Astrocyte (in vitro differentiated cells and primary cell): ENCODE measurements around the gene FOXC2. TPM values are rescaled to one million over a fixed set of nuclear protein-coding genes. Genes with fewer than 3 reads are reported as not detected.

Experiments
- DNase-seq: peaks from one replicate; pipeline ENCODE4 v3.0.0-alpha.2; 2010; ENCODE audit warnings: low read depth
- FAIRE-seq: peaks from 2 replicates; lab custom pipeline; 2011; peaks lifted over from hg19 to GRCh38; lab: Jason Lieb, UNC
- H2AFZ ChIP-seq: 2 replicates; pipeline ENCODE4 v1.6.0; 2012; ENCODE audit warnings: low read depth, low read length, inconsistent platforms
- H3K27ac ChIP-seq: 2 replicates; pipeline ENCODE4 v1.5.1; 2011; ENCODE audit warnings: low read depth, low read length, inconsistent platforms
- H3K27me3 ChIP-seq: 2 replicates; pipeline ENCODE4 v1.6.0; 2011; ENCODE audit warnings: low read length, inconsistent platforms; ENCODE audit not compliant: insufficient read depth
- H3K36me3 ChIP-seq: 2 replicates; pipeline ENCODE4 v1.5.1; 2011; ENCODE audit warnings: low read length, inconsistent platforms; ENCODE audit not compliant: insufficient read depth
- H3K4me1 ChIP-seq: 2 replicates; pipeline ENCODE4 v1.5.1; 2011; ENCODE audit warnings: low read length, inconsistent platforms; ENCODE audit not compliant: insufficient read depth
- H3K4me2 ChIP-seq: 2 replicates; pipeline ENCODE4 v1.6.0; 2012; ENCODE audit warnings: low read length, inconsistent platforms
- H3K4me3 ChIP-seq: 2 replicates; pipeline ENCODE4 v1.5.1; 2011; ENCODE audit warnings: low read depth, mild to moderate bottlenecking, low read length, inconsistent platforms; ENCODE audit not compliant: insufficient read depth
- H3K79me2 ChIP-seq: 2 replicates; pipeline ENCODE4 v1.6.0; 2012; ENCODE audit warnings: mild to moderate bottlenecking, low read length, inconsistent platforms; ENCODE audit not compliant: insufficient read depth
- H3K9ac ChIP-seq: 2 replicates; pipeline ENCODE4 v1.6.0; 2012; ENCODE audit warnings: mild to moderate bottlenecking, low read length, inconsistent platforms
- H3K9me3 ChIP-seq: 2 replicates; pipeline ENCODE4 v1.5.1; 2012; ENCODE audit warnings: low read depth, mild to moderate bottlenecking, low read length, inconsistent platforms; ENCODE audit not compliant: insufficient read depth
- H4K20me1 ChIP-seq: 2 replicates; pipeline ENCODE4 v1.6.0; 2012; ENCODE audit warnings: low read length, inconsistent platforms; ENCODE audit not compliant: insufficient read depth
- H3K27ac Mint-ChIP-seq: one replicate; pipeline ENCODE4 v1.8.0; 2021; ENCODE audit warnings: mild to moderate bottlenecking, mixed read lengths; ENCODE audit not compliant: unreplicated experiment
- H3K27me3 Mint-ChIP-seq: one replicate; pipeline ENCODE4 v1.8.0; 2021; ENCODE audit warnings: low read depth, mixed read lengths; ENCODE audit not compliant: unreplicated experiment
- H3K36me3 Mint-ChIP-seq: one replicate; pipeline ENCODE4 v1.8.0; 2021; ENCODE audit warnings: low read depth, mixed read lengths; ENCODE audit not compliant: unreplicated experiment
- H3K4me1 Mint-ChIP-seq: one replicate; pipeline ENCODE4 v1.8.0; 2021; ENCODE audit warnings: low read depth, mixed read lengths; ENCODE audit not compliant: unreplicated experiment
- H3K4me3 Mint-ChIP-seq: one replicate; pipeline ENCODE4 v1.8.0; 2021; ENCODE audit warnings: mild to moderate bottlenecking, moderate library complexity, mixed read lengths; ENCODE audit not compliant: unreplicated experiment
- H3K9me3 Mint-ChIP-seq: one replicate; pipeline ENCODE4 v1.8.0; 2021; ENCODE audit warnings: mild to moderate bottlenecking, mixed read lengths; ENCODE audit not compliant: unreplicated experiment
- EZH2 ChIP-seq: IDR thresholded peaks from 2 replicates; pipeline ENCODE4 v1.6.1; 2012; ENCODE audit warnings: mild to moderate bottlenecking, low read length, inconsistent platforms; ENCODE audit not compliant: insufficient read depth
- total RNA-seq: library from RNA; stranded (reverse); gene quantifications from 2 replicates; pipeline ENCODE4 v1.2.1, GENCODE V29; 2021
- TF ChIP-seq, protein P1 (sequence below): IDR thresholded peaks from 2 replicates; pipeline ENCODE4 v1.5.1; 2011; ENCODE audit warnings: low read depth, mild to moderate bottlenecking, inconsistent platforms, low read length, moderate library complexity; ENCODE audit not compliant: insufficient read depth

FOXC2 gene
- total RNA-seq, 1 donor from 2014 or later: 15.8 TPM

DNA sequence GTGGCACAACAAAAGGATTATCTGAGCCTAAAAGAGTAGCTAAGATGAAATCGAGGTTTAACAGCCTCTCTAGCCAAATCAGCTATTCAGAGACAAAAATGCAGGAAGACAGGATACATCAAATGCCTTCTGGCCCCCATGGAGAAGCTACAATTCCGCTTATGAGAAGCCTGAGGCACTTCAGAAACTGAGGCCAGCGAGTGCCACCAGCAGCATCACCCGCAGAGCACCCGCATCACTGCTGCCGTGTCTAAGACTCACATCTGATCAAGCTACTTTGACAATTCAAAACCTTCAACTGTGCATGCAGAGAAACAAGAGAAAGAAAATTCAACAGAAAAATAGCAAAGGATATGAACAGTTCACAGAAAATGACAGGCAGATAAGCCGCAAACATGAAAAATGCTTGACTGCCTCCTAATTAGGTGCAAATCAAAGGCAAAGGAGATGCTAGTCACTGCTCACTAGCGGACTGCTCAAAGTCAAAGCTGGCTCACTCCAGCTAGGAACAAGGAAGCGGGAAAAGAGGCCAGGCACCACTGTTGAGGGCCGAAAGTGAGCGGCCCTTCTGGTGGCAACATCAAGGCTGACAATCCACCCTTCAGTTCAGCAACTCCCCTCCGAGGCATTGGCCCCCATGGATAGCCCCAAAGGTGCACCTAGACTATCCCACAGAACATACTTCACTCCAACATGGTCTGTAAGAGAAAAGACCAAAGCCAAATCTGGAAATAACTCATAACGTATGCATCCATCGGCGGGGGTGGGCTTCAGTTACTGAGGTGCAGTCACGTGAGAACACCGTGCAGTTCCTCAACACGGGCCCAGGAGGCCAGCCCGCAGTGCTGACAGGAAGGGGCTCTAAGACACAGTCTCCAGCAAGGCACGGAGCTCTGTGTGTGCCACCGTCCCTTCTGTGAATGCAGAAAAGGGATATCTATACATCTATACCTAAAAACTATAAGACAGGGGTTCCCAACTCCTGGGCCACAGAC is 23.6 kb upstream of the FOXC2 start:
- FAIRE-seq: no peak
- no peak overlapping the region for H3K4me3 Mint-ChIP-seq
- Histone ChIP-seq H3K4me3 (no peak overlapping the region), H3K36me3 (peaks cover 29% of the 10 kb centered on the region), H3K4me1 (no peaks in the 10 kb centered on the region), H3K79me2 (peaks cover 2% of the 10 kb centered on the region), H3K9me3 (no peaks in the 10 kb centered on the region), H3K27ac (no peak overlapping the region), H3K27me3 (no peaks in the 10 kb centered on the region), H3K9ac (no peak overlapping the region), H4K20me1 (peaks cover 23% of the 10 kb centered on the region), H3K4me2 (no peak overlapping the region), H2AFZ (no peak overlapping the region)
- no peaks in the 10 kb centered on the region for H3K4me1 Mint-ChIP-seq
- no peak for DNase-seq
- no peaks in the 10 kb centered on the region for H3K9me3 Mint-ChIP-seq
- no peak for TF ChIP-seq EZH2
- TF ChIP-seq, protein P1, sequence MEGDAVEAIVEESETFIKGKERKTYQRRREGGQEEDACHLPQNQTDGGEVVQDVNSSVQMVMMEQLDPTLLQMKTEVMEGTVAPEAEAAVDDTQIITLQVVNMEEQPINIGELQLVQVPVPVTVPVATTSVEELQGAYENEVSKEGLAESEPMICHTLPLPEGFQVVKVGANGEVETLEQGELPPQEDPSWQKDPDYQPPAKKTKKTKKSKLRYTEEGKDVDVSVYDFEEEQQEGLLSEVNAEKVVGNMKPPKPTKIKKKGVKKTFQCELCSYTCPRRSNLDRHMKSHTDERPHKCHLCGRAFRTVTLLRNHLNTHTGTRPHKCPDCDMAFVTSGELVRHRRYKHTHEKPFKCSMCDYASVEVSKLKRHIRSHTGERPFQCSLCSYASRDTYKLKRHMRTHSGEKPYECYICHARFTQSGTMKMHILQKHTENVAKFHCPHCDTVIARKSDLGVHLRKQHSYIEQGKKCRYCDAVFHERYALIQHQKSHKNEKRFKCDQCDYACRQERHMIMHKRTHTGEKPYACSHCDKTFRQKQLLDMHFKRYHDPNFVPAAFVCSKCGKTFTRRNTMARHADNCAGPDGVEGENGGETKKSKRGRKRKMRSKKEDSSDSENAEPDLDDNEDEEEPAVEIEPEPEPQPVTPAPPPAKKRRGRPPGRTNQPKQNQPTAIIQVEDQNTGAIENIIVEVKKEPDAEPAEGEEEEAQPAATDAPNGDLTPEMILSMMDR: no peak
- peaks cover 34% of the 10 kb centered on the region for H3K36me3 Mint-ChIP-seq
- H3K27ac Mint-ChIP-seq: no peak overlapping the region
- H3K27me3 Mint-ChIP-seq: no peaks in the 10 kb centered on the region

DNA sequence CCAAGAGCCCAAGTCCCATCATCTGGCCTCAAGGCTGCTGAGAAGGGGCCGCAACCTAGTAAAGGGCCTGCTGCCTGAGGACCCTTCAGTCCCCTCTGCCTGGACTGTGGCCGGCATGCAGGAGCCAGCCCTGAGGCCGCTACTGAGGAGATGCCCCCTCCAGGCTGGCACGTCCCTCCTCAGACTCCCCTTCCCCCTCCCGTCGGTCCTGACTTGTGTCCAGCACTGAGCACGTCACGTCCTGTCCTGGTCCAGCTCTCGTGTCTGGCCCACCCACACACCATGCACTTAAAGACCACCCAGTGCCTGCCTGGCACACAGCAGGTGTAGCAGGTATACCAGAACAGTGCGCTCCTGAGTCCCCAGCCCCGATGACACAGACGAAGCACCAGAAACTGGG is 21.1 kb upstream of the FOXC2 start:
- peaks cover 21% of the 10 kb centered on the region for H4K20me1 ChIP-seq
- H3K4me1 Mint-ChIP-seq: no peaks in the 10 kb centered on the region
- no peaks in the 10 kb centered on the region for H3K27me3 Mint-ChIP-seq
- peaks cover 22% of the 10 kb centered on the region for H3K36me3 Mint-ChIP-seq
- TF ChIP-seq EZH2: no peak
- TF ChIP-seq, protein P1: no peak
- H3K9me3 ChIP-seq: no peaks in the 10 kb centered on the region
- H3K4me2 ChIP-seq: no peak overlapping the region
- DNase-seq: no peak
- H3K79me2 ChIP-seq: peaks cover 2% of the 10 kb centered on the region
- H3K27ac Mint-ChIP-seq: no peak overlapping the region
- no peak for FAIRE-seq
- peaks cover 27% of the 10 kb centered on the region for H3K36me3 ChIP-seq
- no peaks in the 10 kb centered on the region for H3K4me1 ChIP-seq
- no peak overlapping the region for H3K27ac ChIP-seq
- H3K4me3 Mint-ChIP-seq: no peak overlapping the region
- no peak overlapping the region for H3K4me3 ChIP-seq
- no peaks in the 10 kb centered on the region for H3K27me3 ChIP-seq
- no peak overlapping the region for H2AFZ ChIP-seq
- no peak overlapping the region for H3K9ac ChIP-seq
- no peaks in the 10 kb centered on the region for H3K9me3 Mint-ChIP-seq
